Hippocampal formation (tissue), 2 donors: ENCODE results near the gene COL23A1.

Experiments used
- DNase-seq, 2 donors: peaks; one replicate each; lab custom pipeline; 2025; lab: John Stamatoyannopoulos, UW

COL23A1 gene

GRCh38 chr5:178532236-178532635, 58.0 kb downstream of the COL23A1 start:
- DNase-seq: no peak

GRCh38 chr5:178531786-178532185, 58.4 kb downstream of the COL23A1 start:
- no peak for DNase-seq

- DNase-seq: no peak
Observed at GRCh38 chr5:178530526-178530925, 59.7 kb downstream of the COL23A1 start.

- no peak for DNase-seq
Observed at GRCh38 chr5:178529080-178529479, 61.1 kb downstream of the COL23A1 start.

GRCh38 chr5:178527458-178528307, 62.5 kb downstream of the COL23A1 start:
- DNase-seq: peak in 1 of 2 donors; percentile 45

- no peak for DNase-seq
Observed at GRCh38 chr5:178526773-178527457, 63.3 kb downstream of the COL23A1 start.

- DNase-seq: no peak
Observed at GRCh38 chr5:178525906-178526732, 64.1 kb downstream of the COL23A1 start.

GRCh38 chr5:178524093-178524882, 65.9 kb downstream of the COL23A1 start:
- DNase-seq: no peak

- no peak for DNase-seq
Observed at GRCh38 chr5:178522361-178522760, 67.8 kb downstream of the COL23A1 start.

GRCh38 chr5:178520851-178521250, 69.3 kb downstream of the COL23A1 start:
- DNase-seq: no peak

GRCh38 chr5:178519804-178520203, 70.4 kb downstream of the COL23A1 start:
- no peak for DNase-seq

- no peak for DNase-seq
Observed at GRCh38 chr5:178519155-178519554, 71.0 kb downstream of the COL23A1 start.

- no peak for DNase-seq
Observed at GRCh38 chr5:178516504-178517235, 73.5 kb downstream of the COL23A1 start.

- DNase-seq: no peak
Observed at GRCh38 chr5:178515776-178516503, 74.3 kb downstream of the COL23A1 start.

- no peak for DNase-seq
Observed at GRCh38 chr5:178514851-178515418, 75.3 kb downstream of the COL23A1 start.

- no peak for DNase-seq
Observed at GRCh38 chr5:178511172-178511571, 79.0 kb downstream of the COL23A1 start.

- DNase-seq: no peak
Observed at GRCh38 chr5:178509491-178510057, 80.6 kb downstream of the COL23A1 start.

- DNase-seq: no peak
Observed at GRCh38 chr5:178507151-178507932, 82.9 kb downstream of the COL23A1 start.
